ENCODE measurements around the gene ATP6V0A1. TPM values are rescaled to one million over a fixed set of nuclear protein-coding genes. Genes with fewer than 3 reads are reported as not detected.

ATP6V0A1 gene
- total and polyA plus RNA-seq, 2 experiments from 2014 or later: 23.9 to 42.3 TPM

GRCh38 chr17:42475121-42475520 is 16.4 kb downstream of the ATP6V0A1 start:
- no peak overlapping the region for H3K4me3 Mint-ChIP-seq

More at GRCh38 chr17:42475121-42475520, 16.4 kb downstream of the ATP6V0A1 start:
- DNase-seq (ENCODE audit: low spot score) (no peak), ATAC-seq (no peak)
- Mint-ChIP-seq H3K27me3 (ENCODE audit: insufficient read depth, low read depth, poor library complexity) (peaks cover 2% of the 10 kb centered on the region), H3K4me1 (no peaks in the 10 kb centered on the region), H3K9me3 (no peaks in the 10 kb centered on the region), H3K27ac (no peak overlapping the region), H3K36me3 (ENCODE audit: low read depth) (peaks cover 64% of the 10 kb centered on the region)
- Histone ChIP-seq H3K36me3 (ENCODE audit: insufficient read depth) (peaks cover 34% of the 10 kb centered on the region), H4K20me1 (replicated peaks; ENCODE audit: insufficient read depth) (peaks cover 5% of the 10 kb centered on the region), H3K9me2 (ENCODE audit: insufficient read depth) (no peaks in the 10 kb centered on the region), H3K27ac (ENCODE audit: low read depth) (no peak overlapping the region), H3K27me3 (ENCODE audit: insufficient read depth) (no peaks in the 10 kb centered on the region), H3K4me3 (no peak overlapping the region), H3K4me2 (no peak overlapping the region), H2AFZ (no peak overlapping the region), H3F3A (replicated peaks; ENCODE audit: low read depth) (0 out of 2 replicates have a peak, but pooled peaks cover 6% of the 10 kb centered on the region), H3K79me2 (replicated peaks; ENCODE audit: insufficient read depth) (no peaks in the 10 kb centered on the region), H3K4me1 (ENCODE audit: insufficient read depth) (no peaks in the 10 kb centered on the region)
- TF ChIP-seq EZH2 (IDR thresholded peaks at IDR 0.05; ENCODE audit: low read depth, unreplicated experiment) (no peak), REST (IDR thresholded peaks at IDR 0.05; ENCODE audit: unreplicated experiment) (no peak), ZNF114 (CRISPR knock-in tag; IDR thresholded peaks at IDR 0.05) (no peak), NANOG (IDR thresholded peaks at IDR 0.05; ENCODE audit: borderline replicate concordance) (no peak), CTCF (conservative IDR thresholded peaks at IDR 0.05; ENCODE audit: low read depth in 2 of 2) (no peak), EZH2phosphoT487 (IDR thresholded peaks at IDR 0.05; ENCODE audit: unreplicated experiment) (no peak), ZNF331 (CRISPR knock-in tag; IDR thresholded peaks at IDR 0.05; ENCODE audit: low read depth) (no peak), CREB1 (CRISPR knock-in tag; IDR thresholded peaks at IDR 0.05; ENCODE audit: low read depth) (no peak)

Measured in GM23338 (cell line).